Measurements from ENCODE around the gene HPSE2.

HPSE2 gene

DNA sequence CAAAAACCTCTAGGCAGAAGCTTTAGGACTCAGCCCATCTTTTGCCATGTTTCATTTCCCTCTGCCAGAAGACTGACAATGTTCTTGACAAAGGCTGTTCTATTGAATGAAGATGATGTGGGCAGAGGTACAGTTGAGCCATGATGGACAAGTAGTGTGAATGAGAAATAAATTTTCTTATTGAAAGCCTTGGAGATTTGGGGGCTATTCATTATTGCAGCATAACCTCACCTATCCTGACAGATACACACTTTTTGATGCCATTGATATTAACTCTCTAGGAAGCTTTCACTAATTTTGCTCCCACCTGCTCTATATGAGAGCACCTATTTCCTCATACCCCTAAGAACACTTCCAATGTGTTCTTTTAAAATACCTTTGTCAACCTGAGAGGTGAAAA lies 752.0 kb downstream of the HPSE2 start:
- no peak for DNase-seq

DNA sequence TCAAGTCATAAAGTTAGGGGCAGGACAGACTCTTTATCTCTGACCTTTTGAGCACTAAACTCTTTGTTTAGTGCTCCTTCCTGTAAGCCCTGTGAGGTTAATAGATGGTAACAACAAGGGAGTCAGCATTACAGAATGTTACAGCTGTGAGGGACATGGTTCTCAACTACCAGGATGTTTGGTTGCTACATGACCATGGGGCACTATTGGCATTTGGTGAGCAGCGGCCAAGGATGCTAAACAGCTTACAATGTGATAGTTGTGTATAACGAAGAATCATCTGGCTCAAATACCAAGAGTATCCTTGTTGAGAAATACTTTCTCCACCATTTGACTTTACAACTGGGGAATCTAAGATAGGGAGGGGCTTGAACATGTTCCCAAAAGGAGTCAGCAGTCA lies 753.6 kb downstream of the HPSE2 start:
- DNase-seq: no peak

DNA sequence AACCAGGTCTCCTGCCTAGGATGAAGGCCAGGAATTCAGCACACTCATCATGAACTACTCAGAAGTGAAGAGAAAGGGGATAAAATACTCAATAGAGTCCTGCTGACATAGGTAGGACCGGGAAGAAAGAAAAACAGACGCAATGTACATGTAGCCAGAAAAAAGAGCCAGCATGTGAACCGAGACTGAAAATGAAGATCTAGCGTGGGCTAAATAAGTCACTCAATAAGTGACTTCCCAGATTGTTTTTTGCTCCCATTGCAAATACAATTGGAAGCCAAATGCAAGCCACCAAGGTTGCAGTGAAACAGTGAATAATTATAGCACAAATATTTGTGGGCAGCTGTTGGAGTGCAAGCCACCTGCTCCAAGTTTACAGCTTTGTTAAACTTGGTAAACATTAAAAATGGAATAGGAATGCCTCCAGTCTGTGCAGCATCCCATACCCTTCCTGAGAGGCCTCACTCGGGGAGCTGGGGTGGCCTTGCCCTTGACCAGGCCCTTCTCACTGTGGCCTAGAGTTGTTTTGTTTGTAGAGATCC lies 754.2 kb downstream of the HPSE2 start:
- no peak for DNase-seq

DNA sequence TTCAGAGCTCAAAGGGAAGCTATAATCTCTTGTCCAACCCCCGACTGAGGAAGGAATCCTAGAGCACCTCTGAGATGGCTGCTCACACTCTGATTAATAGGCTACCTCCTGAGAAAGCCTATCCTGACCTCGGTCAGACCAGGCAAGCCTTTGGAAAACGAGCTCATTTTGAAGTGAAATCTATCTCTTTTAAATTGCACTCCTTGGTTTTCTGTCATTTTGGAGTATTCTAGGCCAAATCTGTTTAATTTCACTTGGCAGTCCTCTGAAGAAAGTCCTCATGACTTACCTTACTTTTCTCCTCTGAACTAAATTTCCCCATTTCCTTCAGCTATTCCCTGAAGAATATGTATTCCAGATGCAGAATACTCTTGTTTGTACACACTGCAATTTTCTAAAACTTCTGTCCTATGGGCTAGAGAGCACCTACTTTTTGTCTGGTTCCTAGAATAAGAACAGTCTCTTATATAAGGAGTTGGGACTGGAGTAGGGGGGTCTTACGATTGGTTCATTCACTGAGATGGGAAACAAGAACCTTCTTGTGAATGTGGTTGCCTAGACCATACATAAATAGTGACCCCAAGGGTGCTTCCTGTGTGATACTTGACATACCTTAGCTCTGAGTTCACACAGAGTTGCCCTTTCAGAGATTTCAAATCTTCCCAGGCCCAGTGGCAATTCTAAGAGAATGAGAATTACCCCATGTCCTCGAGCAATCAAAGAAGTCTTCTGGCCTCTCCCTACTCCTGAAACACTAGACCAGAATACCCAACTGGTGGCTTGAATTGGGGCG lies 757.0 kb downstream of the HPSE2 start:
- no peak for DNase-seq

DNA sequence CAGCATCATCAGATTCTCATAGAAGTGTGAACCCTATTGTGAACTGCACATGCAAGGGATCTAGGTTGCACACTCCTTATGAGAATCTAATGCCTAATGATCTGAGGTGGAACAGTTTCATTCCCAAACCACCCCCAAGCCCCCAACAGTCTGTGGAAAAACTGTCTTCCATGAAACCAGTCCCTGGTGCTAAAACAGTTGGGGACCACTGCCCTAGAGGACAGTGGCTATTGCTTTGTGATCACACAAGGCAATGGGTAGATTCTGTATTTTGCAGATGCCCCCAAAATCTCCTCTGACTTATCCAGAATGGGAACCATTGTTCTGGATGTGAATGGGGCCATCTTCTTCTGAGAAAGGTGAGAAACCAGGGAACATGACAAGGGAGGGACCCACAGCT lies 757.8 kb downstream of the HPSE2 start:
- DNase-seq: no peak

DNA sequence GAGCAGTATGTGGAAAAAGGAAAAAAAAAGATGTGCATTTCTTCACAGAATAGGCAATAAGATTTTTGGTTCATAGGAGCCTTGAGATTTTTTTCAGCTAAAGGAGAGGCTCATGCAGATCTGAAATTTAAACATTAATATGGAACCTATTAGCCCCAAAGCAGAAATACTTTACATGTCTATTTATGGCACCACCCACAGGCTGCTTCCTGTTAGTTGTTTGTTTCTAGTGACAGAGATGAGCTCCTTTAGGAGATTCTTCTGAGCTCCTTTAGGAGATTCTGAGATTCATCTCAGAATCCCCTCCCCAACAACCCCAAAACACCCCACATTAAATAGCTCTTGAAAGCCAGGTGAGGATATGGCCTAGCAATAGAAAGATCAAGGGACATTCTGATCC lies 761.0 kb downstream of the HPSE2 start:
- no peak for DNase-seq

DNA sequence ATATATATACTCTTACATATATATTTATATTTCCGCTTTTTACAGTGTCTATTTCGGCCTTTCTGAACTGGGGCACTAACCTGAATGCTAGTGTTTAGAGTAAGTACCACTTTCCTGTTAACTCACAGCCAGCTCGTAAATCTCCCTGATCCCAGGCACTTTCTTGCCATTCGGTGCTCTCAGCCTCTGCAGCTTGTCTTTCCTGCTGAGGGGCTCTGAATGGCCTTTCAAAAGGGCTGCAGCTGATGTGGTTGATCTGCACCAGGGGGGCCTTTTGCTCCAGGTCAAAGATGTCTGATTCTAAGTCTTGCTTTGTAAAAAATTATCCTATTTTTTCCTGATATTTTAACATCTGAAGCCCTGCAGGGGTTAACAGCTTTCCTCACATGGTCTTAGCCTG lies 763.5 kb downstream of the HPSE2 start:
- no peak for DNase-seq

DNA sequence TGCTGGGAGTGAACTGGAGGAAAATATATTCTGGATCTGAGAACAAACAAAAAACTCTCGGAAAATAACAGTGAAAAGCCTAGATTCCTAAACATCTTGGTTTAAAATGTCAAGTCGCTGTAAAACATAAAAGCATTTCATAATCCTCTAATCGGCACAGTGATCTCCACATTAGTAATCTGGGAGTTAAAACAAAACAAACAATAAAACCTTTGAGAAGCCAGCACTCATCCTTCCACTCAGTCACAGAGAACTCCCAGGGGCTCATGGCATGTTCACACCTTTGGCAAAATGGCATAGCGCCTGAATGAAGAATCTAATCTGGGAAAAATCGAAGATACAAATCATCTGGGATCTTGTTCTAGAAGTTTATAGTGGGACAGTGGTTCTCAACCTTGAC lies 764.8 kb downstream of the HPSE2 start:
- no peak for DNase-seq

DNA sequence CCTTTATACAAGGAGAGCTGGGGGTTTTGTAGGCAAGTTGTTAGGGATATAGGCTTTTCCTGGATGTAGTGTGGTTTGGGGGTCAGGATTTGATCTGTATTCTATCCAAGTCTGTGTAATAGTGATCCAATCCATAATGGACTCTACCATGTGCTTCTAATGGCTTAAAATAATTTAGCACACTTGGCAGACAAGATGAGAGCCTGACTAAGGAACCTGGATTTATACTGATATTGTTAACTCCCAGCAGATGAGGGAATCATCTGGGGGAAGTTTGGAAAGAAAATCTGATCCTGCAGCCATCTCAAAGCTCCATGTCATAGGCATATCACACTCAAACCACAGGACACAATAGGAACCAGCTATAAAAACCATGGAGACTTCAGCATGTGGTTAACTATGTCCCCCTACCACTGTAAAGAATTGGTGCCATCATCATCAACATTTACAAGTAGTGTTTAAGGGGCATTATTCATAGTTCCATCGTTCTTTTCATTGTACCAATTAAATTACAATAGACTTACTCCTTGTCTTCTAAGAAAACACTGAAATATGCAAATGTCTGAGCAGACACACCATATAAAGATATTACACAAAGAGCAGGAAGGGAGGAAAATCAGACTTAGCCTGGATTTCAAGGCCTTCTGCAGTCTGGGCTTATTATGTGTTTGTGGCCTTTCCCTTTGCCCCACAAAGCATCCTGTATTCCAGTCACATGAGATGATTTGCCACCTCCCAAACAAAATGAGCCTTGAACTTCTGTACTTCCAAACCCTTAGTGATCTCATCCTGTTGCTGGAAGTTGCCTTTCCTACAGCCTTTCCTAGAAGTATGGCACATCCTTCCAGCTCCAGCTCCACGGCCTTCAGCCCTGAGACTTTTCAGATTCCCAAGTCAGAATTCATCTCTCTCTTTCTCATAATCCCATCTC lies 766.4 kb downstream of the HPSE2 start:
- DNase-seq: no peak

DNA sequence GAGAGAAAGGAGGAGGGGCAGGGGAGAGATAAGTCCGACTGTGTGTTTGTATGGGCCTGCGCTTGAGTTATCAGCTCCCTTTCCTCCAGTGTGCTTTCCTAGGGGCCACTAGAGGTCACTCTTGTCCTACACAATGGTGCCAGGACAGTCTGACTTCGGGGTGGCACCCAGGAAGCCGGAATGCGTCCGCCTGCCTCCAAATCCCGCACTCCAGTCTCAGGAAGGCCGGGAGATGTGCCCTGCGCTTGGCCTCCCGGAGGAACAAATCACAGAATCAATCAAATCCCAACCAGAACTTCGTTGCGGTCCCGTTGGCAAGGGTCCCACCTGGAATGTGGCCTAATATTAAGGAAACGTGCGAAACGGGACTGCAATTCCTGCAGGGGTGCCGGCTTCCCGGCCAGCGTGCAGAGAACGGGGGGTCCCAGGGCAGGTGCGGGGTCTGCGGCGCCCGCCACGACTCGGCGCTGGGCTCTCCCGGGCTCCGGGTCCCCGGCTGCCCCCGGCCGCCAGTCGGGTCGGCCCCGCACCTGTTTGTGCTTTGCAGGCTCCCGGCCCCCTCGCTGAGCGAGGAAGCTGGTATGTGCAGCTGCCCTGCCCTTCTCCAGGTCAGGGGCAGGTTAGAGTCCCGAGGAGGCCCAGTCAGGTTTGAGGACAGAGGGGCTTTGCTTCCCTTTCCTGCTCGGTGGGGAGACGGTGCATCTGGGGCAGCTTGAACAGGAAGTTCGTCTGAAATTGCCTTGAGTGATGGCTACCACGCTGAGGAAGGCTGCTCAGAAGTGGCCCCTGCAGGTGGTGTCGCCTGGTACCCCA lies 767.9 kb downstream of the HPSE2 start:
- DNase-seq: peak; percentile 80

DNA sequence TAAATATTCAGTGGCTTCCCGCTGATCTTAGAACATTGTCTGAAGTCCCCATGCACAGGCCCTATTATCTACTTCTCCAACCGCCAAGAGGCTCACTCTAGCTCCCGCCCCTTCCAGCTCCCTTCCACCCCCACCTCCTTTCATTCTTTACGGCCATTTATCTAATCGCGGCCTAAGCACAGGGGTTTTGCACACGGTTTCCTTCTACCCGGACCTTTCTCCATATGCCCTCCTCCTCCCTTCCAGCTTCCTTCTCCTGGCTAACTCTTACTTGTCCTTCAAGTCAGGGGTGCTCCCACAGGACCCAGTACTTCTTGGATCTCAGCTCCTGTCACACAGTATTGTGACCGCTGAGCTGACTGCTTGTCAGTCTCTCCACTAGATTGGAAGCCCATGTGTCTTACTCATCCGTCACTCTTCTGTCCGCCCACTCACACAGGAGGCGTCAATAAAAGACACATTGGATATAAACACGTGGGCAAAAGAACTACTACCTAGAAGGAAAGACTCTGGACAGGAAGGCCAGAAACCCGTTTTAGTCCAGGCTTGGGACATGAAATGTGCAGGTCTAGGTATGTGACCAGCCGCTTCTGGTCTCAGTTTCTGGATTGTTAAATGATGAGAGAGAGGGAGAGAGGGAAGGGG lies 768.7 kb downstream of the HPSE2 start:
- no peak for DNase-seq

DNA sequence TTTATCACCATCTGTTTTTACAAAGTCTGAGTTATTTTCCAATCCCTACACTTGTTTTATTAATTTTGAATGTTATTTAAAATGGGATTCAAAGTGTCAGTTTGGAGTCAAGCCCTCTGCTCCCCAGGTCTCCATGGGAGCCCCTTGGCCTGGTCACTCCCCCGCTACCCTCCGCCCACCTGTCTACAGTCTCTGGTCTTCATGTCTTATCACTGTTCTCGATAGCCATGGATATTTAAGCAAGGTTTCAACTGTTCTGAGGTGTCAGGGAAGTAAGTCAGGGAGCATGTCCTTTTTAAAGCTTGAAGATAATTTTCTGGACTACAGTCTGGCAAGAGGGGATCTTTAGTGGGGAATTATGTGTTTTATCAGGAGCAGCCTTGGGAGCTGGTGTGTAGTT lies 769.8 kb downstream of the HPSE2 start:
- no peak for DNase-seq

DNA sequence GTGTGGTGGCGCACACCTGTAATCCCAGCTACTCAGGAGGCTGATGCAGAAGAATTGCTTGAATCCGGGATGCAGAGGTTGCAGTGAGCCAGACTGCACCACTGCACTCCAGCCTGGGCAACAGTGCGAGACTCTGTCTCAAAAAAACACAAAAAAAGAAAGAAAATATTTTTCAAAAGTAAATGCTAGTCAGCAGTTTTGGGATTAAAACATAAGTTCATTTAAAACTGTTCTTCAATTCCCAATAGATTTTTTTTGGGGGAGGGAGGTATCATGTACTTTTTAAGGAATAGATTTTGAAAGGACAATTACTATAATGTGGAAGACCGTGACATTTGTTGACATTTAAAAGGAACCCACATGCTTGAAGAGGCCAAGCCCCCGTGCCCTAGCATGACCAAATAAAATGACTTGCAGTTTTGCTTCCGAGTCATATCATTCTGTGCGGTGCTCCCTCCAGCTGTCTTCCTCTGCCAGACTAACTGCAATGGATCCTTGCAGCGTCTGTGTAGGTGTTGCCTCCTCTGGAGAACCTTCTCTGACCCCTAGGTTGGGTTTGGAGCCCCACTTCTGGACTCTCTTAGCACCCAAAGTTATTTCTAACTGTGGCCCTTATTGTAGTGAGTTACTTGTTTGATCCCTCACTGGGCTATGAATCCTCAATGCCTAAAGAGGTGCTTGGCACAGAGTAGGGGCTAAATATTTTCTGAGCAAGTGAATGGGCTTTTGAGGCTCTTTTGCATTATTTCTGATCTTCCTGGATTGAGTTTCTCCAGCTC lies 771.5 kb downstream of the HPSE2 start:
- no peak for DNase-seq

DNA sequence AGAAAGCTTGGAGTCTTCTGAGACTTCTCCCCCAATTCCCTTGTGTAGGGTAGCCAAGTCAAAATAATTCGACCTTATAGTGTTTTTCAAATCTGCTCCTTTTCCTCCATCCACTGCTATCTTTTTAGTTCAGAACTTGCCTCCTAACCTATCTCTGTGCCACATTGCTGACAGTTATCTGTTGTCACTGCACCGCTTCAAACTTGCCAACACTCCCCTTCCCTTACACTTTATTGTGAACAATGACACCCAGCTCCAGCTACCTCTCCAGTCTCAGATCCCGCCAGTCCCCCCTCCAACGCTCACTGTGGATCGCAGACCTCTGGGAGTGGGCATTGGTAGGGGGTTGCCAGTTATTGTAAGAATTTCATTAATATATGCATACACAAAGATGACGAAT lies 772.6 kb downstream of the HPSE2 start:
- DNase-seq: no peak

DNA sequence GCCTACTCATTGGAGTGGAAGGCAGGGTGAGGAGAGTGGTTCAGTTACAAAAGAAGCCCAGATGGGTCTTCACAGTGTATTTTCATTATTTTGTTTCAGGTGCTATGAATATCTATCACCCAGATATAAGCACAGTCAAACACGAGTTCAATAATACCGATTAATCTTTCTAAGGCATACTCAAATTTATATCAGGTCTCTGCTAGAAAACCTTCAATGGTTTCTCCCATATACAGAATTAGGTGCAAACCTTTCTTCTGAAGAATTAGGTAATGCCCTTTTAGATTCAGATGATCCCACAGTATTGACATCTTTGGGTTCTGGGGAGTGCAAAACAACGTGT lies 774.2 kb downstream of the HPSE2 start:
- no peak for DNase-seq

DNA sequence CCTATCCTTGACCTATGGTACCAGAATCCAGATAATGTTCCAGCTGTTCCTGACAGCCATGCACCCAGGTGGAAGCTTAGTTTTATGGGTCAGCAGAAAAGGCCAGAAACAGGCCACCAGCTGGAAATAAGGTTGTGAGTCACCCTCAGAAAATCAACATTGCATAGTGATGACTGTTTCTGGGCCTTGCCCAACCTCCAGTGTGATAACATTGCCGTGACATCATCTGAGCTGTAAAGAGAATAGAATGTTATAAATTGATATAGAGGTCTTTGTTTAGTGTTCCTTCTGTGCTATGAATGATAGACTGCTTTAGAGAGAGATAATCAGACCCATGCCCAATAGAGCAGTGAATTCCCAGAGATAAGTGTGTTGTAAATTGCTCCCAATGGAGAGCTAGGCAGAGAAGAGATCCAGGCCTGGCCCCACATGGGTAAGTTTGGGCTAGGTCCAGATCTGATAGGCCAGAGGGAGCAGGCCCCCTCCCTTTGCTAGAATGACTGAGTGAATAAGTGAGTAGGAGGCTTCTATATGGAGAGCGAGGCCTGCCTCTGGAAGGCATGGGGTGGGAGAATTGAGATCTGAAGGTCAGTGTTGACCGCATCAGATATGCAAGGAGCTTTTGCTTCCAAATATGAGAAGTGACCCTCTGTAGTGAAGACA lies 774.7 kb downstream of the HPSE2 start:
- DNase-seq: no peak

DNA sequence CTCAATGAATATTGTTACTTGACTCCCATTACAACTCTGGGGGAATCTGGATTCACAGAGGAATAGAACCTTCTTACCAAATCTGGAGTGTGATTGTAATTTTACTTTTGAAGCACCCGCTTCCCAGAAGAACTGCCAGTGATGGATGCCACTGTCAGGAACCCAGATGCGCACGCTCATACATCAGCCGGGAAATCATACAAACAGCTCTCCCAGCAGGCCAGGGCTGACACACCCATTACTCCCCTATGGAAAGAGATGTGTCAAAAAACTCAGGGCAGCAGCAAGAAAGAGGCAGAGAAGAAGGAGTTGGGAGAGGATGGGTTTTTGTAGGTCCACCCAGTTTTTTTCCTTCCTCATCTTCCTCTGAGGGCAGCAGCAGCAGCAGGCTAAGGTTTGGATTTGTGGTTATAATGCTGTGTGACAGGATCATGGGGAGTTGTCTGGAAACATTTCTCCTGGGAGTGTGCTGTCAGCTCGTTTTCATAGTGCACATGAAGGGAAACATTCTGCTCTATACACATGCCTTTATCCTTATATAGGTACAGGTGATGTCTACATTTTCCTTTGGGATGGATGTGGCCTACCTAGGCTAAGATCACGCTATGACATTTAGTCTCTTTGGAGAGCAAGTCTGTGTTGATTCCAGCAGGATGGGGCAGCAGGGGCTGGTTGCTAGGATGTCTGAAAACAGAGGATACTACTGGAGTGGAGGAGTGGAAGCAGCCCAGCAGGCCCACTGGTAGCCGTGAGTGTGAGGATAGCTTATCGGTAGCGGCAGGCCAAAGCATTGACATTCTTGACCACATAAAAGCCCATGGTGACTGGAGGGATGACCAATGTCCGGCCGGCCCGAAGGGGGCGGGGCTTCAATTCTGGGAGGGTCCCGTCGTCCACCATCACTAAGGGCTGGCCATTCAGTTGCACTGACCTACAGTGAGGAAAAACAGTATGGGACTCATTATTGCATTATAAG lies 776.6 kb downstream of the HPSE2 start:
- no peak for DNase-seq

DNA sequence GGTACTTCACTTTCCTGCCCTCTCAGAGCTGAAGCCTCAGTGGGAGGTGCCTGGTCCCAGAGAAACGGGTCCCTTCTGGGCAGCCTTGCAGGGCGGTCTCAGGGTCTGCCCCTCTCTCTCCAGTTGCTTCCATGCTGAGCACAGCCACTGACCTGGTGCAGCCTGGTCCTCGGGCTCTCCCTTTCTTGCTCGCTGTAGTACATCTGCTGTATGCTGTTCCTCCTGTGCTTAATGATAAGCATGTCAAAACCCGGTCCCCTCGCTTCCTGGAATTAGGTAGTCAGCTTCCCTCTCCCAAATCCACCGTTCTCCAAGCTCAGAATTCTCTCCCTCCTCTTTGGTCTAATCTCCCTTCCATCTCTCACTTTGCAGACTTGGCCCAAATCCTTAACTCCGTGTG lies 777.9 kb downstream of the HPSE2 start:
- no peak for DNase-seq

DNA sequence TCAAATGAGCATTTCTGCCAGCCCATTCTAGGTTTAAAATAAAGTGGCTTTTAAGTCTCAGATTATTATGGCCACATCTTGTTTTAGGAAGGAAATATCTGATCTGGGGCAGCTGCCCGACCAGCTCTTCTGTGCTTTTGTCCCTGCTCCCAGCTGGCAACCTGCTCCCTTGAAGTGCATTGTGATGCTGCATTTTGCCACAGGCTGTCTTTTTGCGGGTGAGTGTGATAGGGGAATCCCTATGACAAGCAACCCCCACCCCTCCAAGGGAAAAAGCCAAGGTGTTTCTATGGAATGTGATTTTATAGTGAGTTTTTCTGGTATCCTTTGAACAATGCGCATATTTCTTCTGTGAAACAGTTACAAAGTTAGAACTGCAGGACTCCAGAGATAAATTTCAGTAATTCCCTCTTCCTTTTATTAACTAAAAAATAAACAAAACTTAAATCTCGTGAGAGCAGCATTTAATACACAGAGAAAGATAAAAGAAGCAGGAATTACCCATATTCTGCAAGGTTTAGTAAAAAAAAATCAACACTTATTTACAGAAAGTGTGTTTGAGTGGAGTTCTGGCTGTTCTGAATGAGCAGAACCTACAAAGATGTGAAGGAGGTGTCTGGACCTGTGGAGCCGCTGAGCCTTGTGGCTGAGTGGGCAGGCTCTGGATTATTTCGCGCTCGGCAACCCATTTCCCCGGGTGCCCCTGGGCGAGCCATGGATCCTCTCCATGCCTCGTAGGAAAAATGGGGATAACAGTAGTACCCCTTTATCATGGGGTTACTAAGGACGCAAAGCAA lies 778.8 kb downstream of the HPSE2 start:
- no peak for DNase-seq

Measured in CD4-positive, alpha-beta T cell treated with Interleukin-4 for 1 hour (primary cell).